Measurements from ENCODE around the gene FXYD5. TPM values are rescaled to one million over a fixed set of nuclear protein-coding genes. Genes with fewer than 3 reads are reported as not detected.
"Not testable (repeated sequence)": the region's sequence is repeated elsewhere in the genome, so short reads cannot be mapped to it uniquely, and the experiment has no call there.

FXYD5 gene
- total RNA-seq, 1 donor from 2014 or later, result 88.4 TPM

DNA sequence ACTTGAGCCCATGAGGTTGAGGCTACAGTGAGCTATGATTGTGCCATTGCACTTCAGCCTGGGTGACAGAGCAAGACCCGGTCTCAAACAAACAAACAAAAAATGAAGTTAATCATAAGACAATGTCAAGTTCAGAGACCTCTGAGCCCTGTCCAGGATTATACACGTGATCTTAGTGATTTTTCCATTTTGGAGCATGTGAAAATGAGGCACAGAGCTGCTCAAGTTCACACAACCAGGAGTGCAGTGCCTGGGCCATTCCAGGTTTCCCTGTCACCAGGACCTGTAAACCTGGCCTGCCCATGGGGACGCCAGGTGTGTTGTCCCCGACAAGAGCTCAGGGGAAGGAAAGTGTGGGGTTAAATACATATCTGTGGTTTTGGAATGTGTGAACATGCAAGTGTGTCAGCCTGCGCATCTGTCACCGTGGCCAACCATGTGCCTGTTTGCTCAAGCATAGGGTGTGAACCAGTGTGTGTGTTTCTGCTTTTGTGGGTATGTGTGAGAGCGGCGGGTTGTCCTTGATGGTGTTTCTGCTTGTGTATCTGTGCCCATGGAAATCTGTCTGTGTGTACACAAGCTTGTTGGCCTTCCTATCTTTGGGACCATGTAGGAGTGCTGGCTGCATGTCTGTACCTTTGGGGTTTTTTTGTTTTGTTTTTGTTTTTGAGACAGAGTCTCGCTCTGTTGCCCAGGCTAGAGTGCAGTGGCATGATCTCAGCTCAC lies 17.4 kb upstream of the FXYD5 start:
- DNase-seq (ENCODE audit: low spot score), result no peak

DNA sequence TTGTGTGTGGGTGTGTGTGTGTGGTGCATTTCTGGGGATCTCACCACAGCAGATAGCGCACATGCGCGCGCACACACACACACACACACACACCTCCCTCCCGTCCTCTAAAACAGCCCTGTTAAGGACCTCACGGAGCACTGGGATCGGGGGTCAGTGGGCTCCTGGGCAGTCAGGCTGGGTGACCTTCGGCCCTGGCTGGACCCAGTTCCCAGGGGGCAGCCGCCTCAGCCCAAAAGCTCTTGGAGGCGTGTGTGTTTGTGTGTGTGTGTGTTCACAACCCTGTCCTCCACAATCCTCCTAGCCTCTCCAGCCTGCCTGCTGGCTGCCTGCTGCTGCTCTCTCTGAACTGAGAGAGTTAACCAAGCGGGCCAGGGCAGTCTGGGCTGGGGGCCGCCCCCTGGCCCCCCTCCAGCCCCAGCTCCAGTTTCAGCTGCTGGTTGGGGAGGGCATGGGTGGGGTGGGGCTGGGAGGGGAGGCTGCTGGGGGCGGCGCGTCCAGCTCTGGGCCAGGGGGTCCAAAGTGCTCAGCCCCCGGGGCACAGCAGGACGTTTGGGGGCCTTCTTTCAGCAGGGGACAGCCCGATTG lies 16.1 kb upstream of the FXYD5 start, which contains the start of gene FXYD1:
Gene FXYD1, plus strand, starts transcription at position 520 of the 588 bp plus-strand sequence. CDS start 1,256 bp downstream, outside the sequence.
- DNase-seq (ENCODE audit: low spot score), result no peak

DNA sequence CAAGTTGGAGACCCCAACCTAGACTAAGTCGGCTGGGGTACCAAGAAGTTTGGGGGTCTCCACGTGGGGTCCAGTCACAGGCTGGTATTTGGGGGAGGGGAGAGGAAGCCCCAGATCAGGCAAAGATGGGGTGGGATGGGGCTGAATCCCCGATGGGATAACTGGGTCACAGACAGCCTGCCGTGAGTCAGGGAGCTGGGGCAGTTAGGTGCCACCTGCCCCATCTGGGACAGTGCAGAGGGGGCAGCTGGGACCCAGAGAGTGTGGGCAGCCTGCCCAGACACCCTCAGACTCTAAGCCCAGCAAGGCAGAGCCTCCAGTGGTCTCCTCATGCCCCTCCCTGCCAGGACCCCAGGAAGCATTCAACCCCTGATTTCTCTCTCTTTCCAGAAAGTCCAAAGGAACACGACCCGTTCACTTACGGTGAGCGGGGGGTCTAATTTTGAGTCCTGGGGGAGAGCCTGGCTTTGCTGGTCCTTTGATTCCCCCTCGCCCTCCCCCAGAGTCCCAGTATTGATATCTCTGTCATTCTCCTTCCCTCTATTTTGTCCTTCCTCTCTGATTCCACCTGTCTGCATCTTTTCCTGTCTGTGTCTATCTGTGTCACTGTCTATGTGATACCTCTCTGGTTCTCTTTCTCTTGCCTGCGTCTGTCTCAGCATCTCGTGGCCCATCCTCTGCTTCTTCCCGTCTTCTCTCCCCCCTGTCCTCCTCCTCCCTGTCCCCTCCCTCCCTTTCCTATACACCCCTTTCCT lies 14.2 kb upstream of the FXYD5 start:
- DNase-seq (ENCODE audit: low spot score), result no peak

DNA sequence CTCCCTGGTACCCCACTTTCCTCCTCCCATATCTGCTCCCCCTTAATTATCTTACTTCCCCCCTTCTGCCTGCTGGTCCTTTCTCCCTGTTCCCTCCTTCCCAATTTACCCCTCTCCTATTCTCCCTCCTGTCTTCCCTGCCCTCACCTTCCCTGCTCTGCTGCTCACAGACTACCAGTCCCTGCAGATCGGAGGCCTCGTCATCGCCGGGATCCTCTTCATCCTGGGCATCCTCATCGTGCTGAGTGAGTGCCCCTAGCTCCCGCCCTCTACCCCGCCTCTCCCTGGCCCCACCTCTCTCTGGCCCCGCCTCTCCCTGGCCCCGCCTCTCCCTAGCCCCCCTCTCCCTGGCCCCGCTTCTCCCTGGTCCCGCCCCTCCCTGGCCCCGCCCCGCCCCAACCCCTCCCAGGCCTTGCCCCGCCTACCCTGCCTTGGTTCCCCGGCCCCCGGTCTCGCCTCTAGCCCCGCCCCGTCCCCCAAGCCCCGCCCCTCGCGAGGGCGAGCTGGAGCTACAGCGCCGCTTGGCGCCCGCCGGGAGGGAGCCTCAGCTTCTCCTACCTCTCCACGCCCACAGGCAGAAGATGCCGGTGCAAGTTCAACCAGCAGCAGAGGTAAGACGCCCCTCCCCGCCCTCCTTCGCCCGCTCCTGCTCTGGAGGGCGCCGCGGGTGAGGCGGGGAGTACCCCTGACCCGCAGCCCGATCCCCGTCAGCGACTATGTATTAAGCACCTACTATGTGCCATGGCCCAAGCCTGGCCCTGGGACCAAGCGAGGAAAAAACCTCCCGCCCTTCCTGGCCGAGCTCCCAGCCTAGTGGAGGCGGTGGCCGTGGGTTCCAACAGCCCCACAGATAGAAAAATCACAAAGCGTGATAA lies 13.3 kb upstream of the FXYD5 start:
- peak; percentile 92 for DNase-seq (ENCODE audit: low spot score)

DNA sequence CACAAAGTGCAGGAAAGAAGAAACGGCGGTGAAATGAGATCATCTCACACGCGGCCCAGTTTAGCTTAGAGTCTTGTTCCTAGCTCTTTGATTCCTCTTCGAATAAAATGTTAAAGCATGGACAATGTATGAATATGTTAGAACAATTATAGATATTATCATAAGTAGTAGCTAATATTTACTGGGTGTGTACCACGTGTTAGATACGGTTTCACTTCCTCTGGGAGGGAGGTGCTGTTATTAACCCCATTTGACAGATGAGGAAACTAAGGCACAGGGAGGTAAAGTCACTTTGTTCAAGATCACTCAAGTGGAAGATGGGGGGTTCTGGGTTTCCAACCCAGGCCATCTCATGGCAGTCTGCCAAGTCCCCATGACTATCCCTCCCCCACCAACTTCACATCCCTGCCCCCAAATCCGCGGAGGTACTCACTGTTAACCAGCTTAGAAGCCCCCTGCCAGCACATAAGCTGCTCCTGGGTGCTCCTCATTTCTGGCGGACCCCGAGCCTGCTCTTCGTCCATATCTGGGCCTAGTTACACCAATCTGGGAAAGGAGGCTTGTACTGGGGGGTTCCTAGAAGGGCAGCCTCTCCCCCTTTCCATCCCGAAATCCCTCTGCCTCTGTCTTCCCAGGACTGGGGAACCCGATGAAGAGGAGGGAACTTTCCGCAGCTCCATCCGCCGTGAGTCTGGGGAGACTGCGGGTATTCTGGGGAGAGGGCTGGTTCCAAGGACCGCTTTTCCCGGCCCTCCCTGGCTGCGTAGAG lies 12.5 kb upstream of the FXYD5 start:
- DNase-seq (ENCODE audit: low spot score), result no peak

DNA sequence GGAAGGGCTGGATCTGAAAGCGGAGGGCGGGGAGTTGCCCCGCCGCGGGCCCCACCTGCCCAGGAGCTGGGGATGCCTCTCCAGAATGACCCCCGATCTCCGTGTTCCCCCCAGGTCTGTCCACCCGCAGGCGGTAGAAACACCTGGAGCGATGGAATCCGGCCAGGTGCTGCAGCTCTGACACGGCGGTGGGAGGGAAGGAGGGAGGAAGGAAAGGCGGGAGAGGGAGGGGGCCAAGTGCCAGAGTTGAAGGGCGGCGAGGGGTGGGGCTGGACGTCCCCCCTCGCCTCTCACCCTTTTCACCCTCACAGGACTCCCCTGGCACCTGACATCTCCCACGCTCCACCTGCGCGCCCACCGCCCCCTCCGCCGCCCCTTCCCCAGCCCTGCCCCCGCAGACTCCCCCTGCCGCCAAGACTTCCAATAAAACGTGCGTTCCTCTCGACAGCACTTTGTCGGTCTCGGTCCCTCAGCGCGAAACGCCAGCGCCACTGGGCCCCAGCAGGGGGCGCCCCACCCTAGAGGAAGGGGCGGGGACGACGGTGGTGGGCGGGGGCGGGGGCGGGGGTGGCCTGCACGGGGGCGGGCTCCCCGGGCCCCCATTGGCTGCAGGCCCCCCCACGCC lies 11.8 kb upstream of the FXYD5 start:
- no peak for DNase-seq (ENCODE audit: low spot score)

DNA sequence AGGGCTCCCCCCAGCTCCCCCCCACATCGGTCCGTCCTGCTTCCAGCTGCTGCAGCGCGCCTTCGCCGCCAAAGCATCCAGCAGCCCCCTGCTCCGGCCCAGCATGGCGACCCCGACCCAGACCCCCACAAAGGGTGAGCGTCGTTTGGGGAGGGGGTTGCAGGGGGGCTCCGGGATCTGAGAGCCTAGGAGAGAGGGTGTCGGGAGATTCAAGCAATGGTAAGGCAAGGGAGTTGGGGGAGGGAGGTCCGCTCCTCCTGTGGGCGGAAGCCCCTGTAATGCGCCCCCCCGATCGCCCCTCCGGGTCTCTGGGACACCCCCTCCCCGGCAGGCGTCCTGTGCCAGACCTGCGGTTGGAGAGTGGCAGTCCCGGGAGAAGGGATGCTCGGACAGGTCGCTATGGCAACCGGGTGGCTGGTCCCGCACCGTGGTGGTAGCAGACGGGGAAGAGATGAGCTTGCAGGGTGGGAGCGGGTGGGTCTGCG lies 11.3 kb upstream of the FXYD5 start, which contains the start of gene FXYD7:
Gene FXYD7, plus strand, starts transcription at position 25 of the 485 bp plus-strand sequence. Its CDS starts 79 bp downstream, at position 104.
- DNase-seq (ENCODE audit: low spot score), result no peak

DNA sequence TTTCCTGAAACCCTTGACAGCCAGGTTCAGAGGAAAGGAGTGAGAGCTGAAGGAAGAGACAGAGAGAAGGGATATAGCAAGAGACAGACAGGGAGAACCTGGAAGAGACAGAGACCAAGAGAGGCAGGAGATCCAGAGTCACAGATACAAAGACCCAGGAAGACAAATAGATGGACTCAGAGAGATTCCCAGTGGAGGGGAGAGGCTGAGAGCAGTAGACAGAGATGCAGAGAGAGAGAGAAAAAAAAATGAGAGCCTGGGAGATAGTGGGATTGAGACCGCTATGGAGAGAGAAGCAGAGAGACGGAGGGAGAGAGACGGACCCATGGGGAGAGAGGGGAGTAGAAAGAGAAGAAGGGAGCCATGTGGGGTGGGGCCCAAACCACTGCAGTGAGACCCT lies 10.7 kb upstream of the FXYD5 start:
- no peak for DNase-seq (ENCODE audit: low spot score)

DNA sequence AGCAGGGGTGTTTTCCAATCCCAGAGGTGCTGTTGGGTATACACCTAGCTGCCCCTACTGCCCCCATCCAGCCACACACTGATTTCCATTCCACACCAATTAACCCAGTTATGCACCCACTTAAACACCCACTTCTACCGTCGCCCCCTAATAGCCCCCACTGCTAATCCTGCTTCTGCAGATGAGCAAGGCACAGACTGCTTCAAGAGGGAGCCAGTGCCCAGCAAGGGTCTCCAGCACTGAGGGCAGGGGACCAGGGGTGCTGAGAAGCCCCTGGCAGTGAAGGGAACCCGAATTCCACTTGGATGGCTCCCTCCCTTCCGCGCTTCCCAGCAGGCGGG lies 10.3 kb upstream of the FXYD5 start:
- no peak for DNase-seq (ENCODE audit: low spot score)

DNA sequence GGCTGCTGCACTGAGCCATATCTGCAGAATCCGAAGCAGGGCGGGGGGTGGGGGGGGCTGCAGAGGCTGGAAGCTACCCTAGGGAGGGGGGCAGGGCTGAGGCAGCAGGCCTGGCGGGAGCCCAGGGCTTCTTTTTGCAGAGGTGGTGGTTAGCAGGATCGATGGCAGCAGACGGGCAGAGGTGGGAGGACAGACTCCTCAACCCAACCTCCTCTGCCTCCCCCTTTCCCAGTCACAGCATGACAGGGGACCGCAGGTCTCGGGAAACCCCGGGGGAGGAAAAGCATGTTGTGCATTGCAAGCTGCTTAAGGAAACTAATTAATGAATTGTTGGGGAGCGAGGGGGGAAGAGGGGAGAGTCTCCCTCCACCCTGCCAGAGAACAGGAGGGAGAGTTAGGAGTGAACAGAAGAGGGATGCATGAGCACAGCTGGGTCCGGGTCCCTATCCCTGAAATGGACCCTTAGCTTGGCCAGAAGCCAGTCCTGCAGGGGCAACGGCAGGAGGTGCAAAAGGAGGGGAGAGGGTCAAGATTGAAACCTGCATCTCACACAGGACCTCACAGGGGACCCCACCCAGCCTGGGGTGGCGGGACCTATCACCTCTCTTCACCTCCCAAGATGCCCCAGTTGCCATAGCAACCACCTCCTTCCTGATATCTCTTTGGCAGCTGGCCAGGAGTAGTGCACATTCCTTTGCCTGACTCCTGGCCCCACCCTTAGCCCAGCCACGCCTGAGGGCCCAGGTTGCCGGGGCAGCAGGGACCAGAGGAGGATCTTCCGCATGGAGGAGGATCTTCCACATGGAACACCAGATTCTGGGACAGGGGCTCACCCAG lies 9.7 kb upstream of the FXYD5 start:
- DNase-seq (ENCODE audit: low spot score), result peak; percentile 78

DNA sequence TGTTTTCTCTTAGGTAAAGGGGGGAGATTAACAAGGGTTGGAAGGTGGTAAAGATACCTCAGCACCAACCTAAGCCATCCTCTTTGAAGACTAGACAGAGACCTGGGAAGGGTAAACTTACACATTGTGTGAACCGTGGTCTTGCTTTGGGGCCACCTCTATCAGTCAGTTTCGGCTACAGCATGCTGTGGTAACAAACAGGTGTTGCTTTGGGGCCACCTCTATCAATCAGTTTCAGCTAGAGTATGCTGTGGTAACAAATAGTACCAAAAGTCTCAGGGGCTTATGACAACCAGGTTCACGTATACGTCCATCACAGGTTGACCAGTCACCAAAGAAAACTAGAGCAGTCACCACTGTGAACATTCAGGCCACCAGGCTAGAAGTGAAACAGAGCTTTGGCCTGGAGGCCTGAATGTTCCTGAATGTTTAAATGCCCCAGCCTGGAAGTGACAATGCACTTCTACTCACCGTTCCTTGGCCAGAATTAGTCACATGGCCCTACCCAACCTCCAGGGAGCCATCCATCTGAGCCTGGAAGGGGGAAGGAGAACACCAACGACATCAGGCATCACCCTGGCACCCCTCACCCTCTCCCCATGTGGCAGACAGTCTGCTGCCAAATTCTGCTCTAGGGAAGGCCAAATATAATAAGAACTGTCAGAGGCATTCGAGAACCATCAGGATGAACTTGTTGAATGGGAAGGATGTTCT lies 7.6 kb upstream of the FXYD5 start:
- no peak for DNase-seq (ENCODE audit: low spot score)

DNA sequence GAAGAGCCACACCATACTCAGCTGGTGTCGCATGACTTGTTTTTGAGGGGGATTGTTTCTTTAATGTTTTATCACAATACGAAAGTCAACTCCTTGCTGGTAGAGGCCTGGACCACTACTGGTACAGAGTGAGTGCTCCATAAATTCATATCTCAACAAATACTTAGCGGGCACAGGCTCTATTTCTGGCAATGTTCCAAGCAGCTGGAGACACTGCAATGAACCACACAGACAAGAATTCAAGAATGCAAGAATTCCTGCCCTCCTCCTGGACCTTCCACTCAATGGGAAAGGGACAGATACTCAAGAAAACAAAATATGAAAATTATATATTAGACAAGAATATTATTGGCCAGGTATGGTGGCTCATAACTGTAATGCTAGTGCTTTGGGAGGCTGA lies 5.1 kb upstream of the FXYD5 start:
- DNase-seq (ENCODE audit: low spot score), result no peak

DNA sequence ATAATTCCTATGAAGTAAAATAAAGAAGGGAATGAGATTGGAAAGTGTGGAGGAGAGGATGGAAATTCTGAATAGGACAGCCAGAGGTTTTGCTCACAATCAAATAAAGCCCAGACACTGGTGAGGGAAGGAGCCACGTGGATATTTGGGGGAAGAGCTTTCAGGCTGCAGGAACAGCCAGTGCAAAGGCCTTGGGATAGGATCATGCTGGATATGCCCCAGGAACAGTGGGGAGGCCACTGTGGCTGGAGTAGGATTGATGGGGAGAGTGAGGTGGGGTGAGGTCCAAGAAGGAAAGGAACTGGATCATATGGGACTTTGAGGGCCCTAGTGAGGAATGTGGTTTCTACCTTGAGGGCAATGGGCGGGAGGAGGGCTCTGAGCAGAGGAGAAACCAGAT lies 4.1 kb upstream of the FXYD5 start:
- no peak for DNase-seq (ENCODE audit: low spot score)

DNA sequence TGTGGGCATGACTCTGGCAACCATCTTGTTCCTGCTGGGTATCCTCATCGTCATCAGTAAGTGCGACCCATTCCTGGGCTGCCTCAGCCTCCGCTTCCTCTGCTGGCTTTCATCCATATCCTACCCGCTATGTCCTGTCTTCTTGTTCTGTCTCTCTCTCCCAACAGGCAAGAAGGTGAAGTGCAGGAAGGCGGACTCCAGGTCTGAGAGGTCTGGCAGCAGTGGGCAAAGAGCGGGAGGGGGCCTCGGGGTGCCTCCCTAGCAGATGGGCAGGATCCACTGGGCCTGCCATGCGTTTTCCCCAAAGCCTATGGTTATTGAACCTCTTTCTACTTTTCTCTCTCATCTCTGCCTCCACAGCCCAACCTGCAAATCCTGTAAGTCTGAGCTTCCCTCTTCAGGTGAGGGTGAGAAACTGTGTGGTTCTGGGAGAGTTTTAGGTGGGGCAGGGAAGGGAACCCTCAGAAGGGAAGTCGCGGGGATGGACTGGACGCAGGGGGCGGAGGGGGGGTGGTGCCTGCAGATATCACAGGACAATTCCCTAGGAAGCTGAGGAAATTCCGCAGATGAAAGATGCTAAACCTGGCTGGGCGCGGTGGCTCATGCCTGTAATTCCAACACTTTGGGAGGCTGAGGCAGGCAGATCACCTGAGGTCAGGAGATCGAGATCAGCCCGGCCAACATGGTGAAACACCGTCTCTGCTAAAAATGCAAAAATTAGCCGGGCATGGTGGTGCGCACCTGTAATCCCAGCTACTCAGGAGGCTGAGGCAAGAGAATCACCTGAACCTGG lies 3.1 kb upstream of the FXYD5 start:
- DNase-seq (ENCODE audit: low spot score), result no peak

DNA sequence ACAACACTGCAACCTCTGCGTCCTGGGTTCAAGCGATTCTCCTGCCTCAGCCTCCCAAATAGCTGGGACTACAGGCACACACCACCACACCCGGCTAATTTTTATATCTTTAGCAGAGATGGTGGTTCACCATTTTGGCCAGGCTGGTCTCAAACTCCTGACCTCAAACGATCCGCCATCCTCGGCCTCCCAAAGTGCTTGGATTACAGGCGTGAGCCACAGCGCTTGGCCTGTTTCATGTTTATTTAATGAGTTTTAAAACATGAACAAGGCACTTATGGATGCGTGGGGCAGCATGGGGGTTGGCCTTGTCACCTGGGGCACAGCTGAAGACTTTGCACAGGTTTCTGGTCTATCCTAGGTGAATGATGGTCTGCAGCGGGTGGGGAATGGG lies 1.4 kb upstream of the FXYD5 start:
- DNase-seq (ENCODE audit: low spot score), result not testable (repeated sequence)

DNA sequence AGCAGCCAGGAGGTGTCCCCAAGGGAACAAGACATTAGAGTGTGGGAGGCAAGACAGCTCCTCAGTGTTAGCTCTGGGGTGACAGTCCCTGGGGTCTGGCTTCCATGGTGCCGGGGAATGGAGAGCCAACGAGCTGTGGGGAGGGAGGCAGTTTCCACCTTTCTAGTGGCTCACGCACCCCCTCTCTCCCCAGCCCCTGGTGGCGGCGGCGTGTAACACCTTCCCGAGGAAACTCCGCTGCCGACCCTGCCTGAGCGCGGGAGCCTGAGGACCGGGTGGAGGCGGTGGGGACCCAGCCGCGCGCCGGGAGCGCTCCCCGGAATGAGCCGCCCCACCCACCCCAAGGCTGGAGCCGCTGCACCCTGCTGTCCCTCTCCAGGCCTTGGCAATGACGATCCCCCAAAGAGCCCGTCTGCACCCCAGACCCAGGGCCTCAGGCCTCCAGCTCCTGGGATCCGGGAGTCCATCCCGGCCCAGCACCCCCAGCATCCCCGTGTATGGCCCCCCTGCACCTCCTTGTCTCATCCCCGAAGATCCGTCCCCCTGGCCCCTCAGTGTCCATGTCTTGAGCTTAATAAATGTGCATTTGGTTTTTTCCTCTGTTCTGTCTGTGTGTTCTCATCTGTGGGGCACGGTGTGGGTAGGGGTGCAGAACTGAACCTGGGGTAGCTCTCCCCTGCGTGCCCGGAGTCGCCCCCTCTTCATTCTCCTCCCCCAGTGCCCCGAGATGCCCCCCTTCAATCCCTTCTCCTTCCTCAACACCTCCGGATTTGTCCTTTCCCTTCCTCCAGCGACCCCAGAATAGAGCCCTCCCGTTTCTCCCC lies 622 bp upstream of the FXYD5 start:
- DNase-seq (ENCODE audit: low spot score), result no peak

DNA sequence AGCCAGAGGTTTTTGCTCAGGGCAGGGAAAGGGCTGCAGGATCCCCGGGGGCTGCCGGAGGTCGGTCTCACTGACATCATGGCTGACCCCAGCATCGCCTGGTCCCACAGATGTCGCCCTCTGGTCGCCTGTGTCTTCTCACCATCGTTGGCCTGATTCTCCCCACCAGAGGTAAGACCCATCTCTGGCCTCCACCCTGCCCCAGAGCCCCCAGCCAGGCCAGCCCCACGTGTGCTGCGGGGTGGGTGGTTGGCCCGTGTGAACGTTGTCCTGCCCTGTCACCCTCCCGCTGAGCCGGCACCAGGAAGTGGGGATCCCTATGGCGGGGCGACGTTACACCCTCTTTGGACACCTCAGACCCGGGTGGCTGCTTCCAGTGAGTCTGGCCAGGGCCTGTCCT lies 906 bp downstream of the FXYD5 start:
- DNase-seq (ENCODE audit: low spot score), result no peak

Measured in mucosa of gallbladder (tissue), 1 donor.